ENCODE measurements around the gene PON1. TPM values are rescaled to one million over a fixed set of nuclear protein-coding genes. Genes with fewer than 3 reads are reported as not detected.

PON1 gene
- polyA plus RNA-seq, 1 of the 3 experiments (the other 2 are of a cell fraction): not detected

DNA sequence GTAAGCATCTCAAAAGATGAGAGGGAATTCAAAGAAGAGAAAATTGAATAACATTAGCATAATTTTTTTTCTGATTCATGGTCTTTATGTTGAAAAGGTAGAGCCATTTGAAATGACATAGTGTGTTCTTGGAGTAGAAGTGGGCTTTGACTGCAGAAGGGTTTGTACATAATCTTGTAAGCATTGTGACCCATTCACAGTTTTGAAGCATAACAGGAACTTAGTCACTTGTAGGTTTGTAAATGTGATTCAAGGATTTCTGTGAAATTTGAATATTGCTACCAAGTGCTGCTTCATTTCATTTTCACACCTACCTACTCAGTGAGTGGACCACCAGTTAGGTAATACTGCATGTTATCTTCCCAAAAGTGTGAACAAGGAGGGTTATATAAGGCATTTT lies 68.6 kb downstream of the PON1 start:
- H3F3A ChIP-seq (replicated peaks; ENCODE audit: insufficient read depth): no peaks in the 10 kb centered on the region
- H3K9me3 ChIP-seq: no peaks in the 10 kb centered on the region
- no peak for TF ChIP-seq GATA2 (CRISPR knock-in tag; IDR thresholded peaks at IDR 0.05)
- TF ChIP-seq SIN3A (IDR thresholded peaks at IDR 0.05; ENCODE audit: borderline replicate concordance, low read depth, low read length): no peak
- TF ChIP-seq, protein P1, sequence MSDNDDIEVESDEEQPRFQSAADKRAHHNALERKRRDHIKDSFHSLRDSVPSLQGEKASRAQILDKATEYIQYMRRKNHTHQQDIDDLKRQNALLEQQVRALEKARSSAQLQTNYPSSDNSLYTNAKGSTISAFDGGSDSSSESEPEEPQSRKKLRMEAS (IDR thresholded peaks at IDR 0.05; ENCODE audit: low read depth): no peak
- TF ChIP-seq, protein P2, sequence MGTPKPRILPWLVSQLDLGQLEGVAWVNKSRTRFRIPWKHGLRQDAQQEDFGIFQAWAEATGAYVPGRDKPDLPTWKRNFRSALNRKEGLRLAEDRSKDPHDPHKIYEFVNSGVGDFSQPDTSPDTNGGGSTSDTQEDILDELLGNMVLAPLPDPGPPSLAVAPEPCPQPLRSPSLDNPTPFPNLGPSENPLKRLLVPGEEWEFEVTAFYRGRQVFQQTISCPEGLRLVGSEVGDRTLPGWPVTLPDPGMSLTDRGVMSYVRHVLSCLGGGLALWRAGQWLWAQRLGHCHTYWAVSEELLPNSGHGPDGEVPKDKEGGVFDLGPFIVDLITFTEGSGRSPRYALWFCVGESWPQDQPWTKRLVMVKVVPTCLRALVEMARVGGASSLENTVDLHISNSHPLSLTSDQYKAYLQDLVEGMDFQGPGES (IDR thresholded peaks at IDR 0.05; ENCODE audit: low read depth, low read length): no peak
- TF ChIP-seq, protein P3, sequence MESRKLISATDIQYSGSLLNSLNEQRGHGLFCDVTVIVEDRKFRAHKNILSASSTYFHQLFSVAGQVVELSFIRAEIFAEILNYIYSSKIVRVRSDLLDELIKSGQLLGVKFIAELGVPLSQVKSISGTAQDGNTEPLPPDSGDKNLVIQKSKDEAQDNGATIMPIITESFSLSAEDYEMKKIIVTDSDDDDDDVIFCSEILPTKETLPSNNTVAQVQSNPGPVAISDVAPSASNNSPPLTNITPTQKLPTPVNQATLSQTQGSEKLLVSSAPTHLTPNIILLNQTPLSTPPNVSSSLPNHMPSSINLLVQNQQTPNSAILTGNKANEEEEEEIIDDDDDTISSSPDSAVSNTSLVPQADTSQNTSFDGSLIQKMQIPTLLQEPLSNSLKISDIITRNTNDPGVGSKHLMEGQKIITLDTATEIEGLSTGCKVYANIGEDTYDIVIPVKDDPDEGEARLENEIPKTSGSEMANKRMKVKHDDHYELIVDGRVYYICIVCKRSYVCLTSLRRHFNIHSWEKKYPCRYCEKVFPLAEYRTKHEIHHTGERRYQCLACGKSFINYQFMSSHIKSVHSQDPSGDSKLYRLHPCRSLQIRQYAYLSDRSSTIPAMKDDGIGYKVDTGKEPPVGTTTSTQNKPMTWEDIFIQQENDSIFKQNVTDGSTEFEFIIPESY (IDR thresholded peaks at IDR 0.05; ENCODE audit: borderline replicate concordance, low read depth): no peak
- TF ChIP-seq SMC3 (IDR thresholded peaks at IDR 0.05; ENCODE audit: low read depth, low read length): no peak
- TF ChIP-seq FOSL2 (IDR thresholded peaks at IDR 0.05; ENCODE audit: borderline replicate concordance, low read depth): no peak
- TF ChIP-seq, protein P4, sequence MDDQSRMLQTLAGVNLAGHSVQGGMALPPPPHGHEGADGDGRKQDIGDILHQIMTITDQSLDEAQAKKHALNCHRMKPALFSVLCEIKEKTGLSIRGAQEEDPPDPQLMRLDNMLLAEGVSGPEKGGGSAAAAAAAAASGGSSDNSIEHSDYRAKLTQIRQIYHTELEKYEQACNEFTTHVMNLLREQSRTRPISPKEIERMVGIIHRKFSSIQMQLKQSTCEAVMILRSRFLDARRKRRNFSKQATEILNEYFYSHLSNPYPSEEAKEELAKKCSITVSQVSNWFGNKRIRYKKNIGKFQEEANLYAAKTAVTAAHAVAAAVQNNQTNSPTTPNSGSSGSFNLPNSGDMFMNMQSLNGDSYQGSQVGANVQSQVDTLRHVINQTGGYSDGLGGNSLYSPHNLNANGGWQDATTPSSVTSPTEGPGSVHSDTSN (IDR thresholded peaks at IDR 0.05): no peak
- TF ChIP-seq JUND (IDR thresholded peaks at IDR 0.05): no peak
- TF ChIP-seq RXRA (IDR thresholded peaks at IDR 0.05; ENCODE audit: borderline replicate concordance, low read depth): no peak
- H3K79me2 ChIP-seq (ENCODE audit: insufficient read depth): no peaks in the 10 kb centered on the region
- no peak overlapping the region for H2AFZ ChIP-seq (ENCODE audit: low read depth)
- H3K9ac ChIP-seq: no peak overlapping the region
- no peaks in the 10 kb centered on the region for H4K20me1 ChIP-seq (ENCODE audit: insufficient read depth)
- H3K27me3 ChIP-seq (ENCODE audit: insufficient read depth): no peaks in the 10 kb centered on the region
- H3K27ac ChIP-seq (ENCODE audit: low read depth in 2 of 2, low read length in 1 of 2): no peak overlapping the region
- H3K4me2 ChIP-seq: no peak overlapping the region
- ChIA-PET CTCF (no interaction called here), POLR2A (no interaction called here)
- H3K4me1 ChIP-seq (ENCODE audit: control insufficient read depth in 1 of 2, insufficient read depth in 2 of 2, low read depth in 1 of 2, low read length in 1 of 2): no peaks in the 10 kb centered on the region; a peak in 1 of 4 replicates
- H3K4me3 ChIP-seq (ENCODE audit: low read depth in 2 of 2, low read length in 1 of 2): no peak overlapping the region
- H3K9me2 ChIP-seq: no peaks in the 10 kb centered on the region
- DNase-seq: no peak
- H3K36me3 ChIP-seq (replicated peaks in 1 of 2; ENCODE audit: control insufficient read depth in 1 of 2, insufficient read depth in 2 of 2, low read length in 1 of 2): no peaks in the 10 kb centered on the region

GRCh38 chr7:95253986-95254385 lies 70.3 kb downstream of the PON1 start:
- no peaks in the 10 kb centered on the region for H3K79me2 ChIP-seq (ENCODE audit: insufficient read depth)
- no peaks in the 10 kb centered on the region for H3K4me1 ChIP-seq (ENCODE audit: control insufficient read depth in 1 of 2, insufficient read depth in 2 of 2, low read depth in 1 of 2, low read length in 1 of 2)
- no peak for DNase-seq
- H3K9ac ChIP-seq: no peak overlapping the region
- H3K27me3 ChIP-seq (ENCODE audit: insufficient read depth): no peaks in the 10 kb centered on the region
- POLR2A ChIA-PET: no interaction called here
- CTCF ChIA-PET: interaction anchor here (1.1 to 5.3 kb wide), 3 partner anchors 12 to 258 kb away, joined by 4 to 17 read pairs (median 6); no protein-coding TSS in a partner anchor
- no peak overlapping the region for H2AFZ ChIP-seq (ENCODE audit: low read depth)
- WGBS (ENCODE audit: low lambda C conversion rate): 67% methylated on average over 1 of the region's 1 CpG
- no peak overlapping the region for H3K4me3 ChIP-seq (ENCODE audit: low read depth in 2 of 2, low read length in 1 of 2)
- H3F3A ChIP-seq (replicated peaks; ENCODE audit: insufficient read depth): no peaks in the 10 kb centered on the region
- H3K27ac ChIP-seq (ENCODE audit: low read depth in 2 of 2, low read length in 1 of 2): no peak overlapping the region
- H4K20me1 ChIP-seq (ENCODE audit: insufficient read depth): no peaks in the 10 kb centered on the region
- H3K4me2 ChIP-seq: no peak overlapping the region
- H3K36me3 ChIP-seq (replicated peaks in 1 of 2; ENCODE audit: control insufficient read depth in 1 of 2, insufficient read depth in 2 of 2, low read length in 1 of 2): no peaks in the 10 kb centered on the region
- H3K9me2 ChIP-seq: no peaks in the 10 kb centered on the region
- no peaks in the 10 kb centered on the region for H3K9me3 ChIP-seq
- TF ChIP-seq NFIC (IDR thresholded peaks at IDR 0.05; ENCODE audit: borderline replicate concordance) (no peak), FOXJ3 (CRISPR knock-in tag; IDR thresholded peaks at IDR 0.05) (no peak), MEF2A (IDR thresholded peaks at IDR 0.05; ENCODE audit: borderline replicate concordance, low read depth) (no peak), NRF1 (IDR thresholded peaks at IDR 0.05; ENCODE audit: low read depth, low read length) (no peak), FOXM1 (IDR thresholded peaks at IDR 0.05; ENCODE audit: low read depth) (no peak)
- TF ChIP-seq, protein P5, sequence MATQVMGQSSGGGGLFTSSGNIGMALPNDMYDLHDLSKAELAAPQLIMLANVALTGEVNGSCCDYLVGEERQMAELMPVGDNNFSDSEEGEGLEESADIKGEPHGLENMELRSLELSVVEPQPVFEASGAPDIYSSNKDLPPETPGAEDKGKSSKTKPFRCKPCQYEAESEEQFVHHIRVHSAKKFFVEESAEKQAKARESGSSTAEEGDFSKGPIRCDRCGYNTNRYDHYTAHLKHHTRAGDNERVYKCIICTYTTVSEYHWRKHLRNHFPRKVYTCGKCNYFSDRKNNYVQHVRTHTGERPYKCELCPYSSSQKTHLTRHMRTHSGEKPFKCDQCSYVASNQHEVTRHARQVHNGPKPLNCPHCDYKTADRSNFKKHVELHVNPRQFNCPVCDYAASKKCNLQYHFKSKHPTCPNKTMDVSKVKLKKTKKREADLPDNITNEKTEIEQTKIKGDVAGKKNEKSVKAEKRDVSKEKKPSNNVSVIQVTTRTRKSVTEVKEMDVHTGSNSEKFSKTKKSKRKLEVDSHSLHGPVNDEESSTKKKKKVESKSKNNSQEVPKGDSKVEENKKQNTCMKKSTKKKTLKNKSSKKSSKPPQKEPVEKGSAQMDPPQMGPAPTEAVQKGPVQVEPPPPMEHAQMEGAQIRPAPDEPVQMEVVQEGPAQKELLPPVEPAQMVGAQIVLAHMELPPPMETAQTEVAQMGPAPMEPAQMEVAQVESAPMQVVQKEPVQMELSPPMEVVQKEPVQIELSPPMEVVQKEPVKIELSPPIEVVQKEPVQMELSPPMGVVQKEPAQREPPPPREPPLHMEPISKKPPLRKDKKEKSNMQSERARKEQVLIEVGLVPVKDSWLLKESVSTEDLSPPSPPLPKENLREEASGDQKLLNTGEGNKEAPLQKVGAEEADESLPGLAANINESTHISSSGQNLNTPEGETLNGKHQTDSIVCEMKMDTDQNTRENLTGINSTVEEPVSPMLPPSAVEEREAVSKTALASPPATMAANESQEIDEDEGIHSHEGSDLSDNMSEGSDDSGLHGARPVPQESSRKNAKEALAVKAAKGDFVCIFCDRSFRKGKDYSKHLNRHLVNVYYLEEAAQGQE (IDR thresholded peaks at IDR 0.05; ENCODE audit: low read depth, low read length): no peak
- TF ChIP-seq, protein P6, sequence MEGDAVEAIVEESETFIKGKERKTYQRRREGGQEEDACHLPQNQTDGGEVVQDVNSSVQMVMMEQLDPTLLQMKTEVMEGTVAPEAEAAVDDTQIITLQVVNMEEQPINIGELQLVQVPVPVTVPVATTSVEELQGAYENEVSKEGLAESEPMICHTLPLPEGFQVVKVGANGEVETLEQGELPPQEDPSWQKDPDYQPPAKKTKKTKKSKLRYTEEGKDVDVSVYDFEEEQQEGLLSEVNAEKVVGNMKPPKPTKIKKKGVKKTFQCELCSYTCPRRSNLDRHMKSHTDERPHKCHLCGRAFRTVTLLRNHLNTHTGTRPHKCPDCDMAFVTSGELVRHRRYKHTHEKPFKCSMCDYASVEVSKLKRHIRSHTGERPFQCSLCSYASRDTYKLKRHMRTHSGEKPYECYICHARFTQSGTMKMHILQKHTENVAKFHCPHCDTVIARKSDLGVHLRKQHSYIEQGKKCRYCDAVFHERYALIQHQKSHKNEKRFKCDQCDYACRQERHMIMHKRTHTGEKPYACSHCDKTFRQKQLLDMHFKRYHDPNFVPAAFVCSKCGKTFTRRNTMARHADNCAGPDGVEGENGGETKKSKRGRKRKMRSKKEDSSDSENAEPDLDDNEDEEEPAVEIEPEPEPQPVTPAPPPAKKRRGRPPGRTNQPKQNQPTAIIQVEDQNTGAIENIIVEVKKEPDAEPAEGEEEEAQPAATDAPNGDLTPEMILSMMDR (IDR thresholded peaks at IDR 0.05): no peak
- TF ChIP-seq, protein P2 (IDR thresholded peaks at IDR 0.05; ENCODE audit: low read depth, low read length): no peak

All from SK-N-SH (cell line).